DMS 273 treated with DMSO at 0.1 percent for 48 hours (cell line): ENCODE measurements around the gene GCAT.
"Not testable (repeated sequence)": the region's sequence is repeated elsewhere in the genome, so short reads cannot be mapped to it uniquely, and the experiment has no call there.

Source experiments
- DNase-seq: peaks from one replicate; lab custom pipeline; 2025; lab: John Stamatoyannopoulos, UW

GCAT gene

GRCh38 chr22:37782340-37783168, 25.2 kb upstream of the GCAT start:
- no peak for DNase-seq

GRCh38 chr22:37784829-37785495, 22.8 kb upstream of the GCAT start:
- no peak for DNase-seq

GRCh38 chr22:37790234-37790633, 17.5 kb upstream of the GCAT start:
- no peak for DNase-seq

GRCh38 chr22:37792494-37792893, 15.2 kb upstream of the GCAT start:
- no peak for DNase-seq

GRCh38 chr22:37794376-37794775, 13.4 kb upstream of the GCAT start:
- no peak for DNase-seq

- DNase-seq = no peak
Observed at GRCh38 chr22:37796079-37796478, 11.7 kb upstream of the GCAT start.

- not testable (repeated sequence) for DNase-seq
Observed at GRCh38 chr22:37797259-37797658, 10.5 kb upstream of the GCAT start.

- DNase-seq = no peak
Observed at GRCh38 chr22:37797874-37798500, 9.7 kb upstream of the GCAT start.

GRCh38 chr22:37799979-37800378, 7.8 kb upstream of the GCAT start:
- not testable (repeated sequence) for DNase-seq

GRCh38 chr22:37801946-37802309, 5.8 kb upstream of the GCAT start:
- DNase-seq = no peak

GRCh38 chr22:37802310-37803194, 5.2 kb upstream of the GCAT start:
- peak; percentile 22 for DNase-seq

GRCh38 chr22:37803195-37803638, 4.5 kb upstream of the GCAT start:
- no peak for DNase-seq

GRCh38 chr22:37803639-37804351, 3.9 kb upstream of the GCAT start:
- no peak for DNase-seq

GRCh38 chr22:37804352-37804880, 3.3 kb upstream of the GCAT start:
- DNase-seq = no peak

- DNase-seq = peak; percentile 40
Observed at GRCh38 chr22:37804881-37805809, 2.6 kb upstream of the GCAT start.

- DNase-seq = no peak
Observed at GRCh38 chr22:37805810-37806277, 1.9 kb upstream of the GCAT start.

GRCh38 chr22:37806409-37807333, 1.1 kb upstream of the GCAT start:
- no peak for DNase-seq

GRCh38 chr22:37808294-37808657, 542 bp downstream of the GCAT start:
- no peak for DNase-seq
